Measurements from ENCODE around the gene PDSS2. TPM values are rescaled to one million over a fixed set of nuclear protein-coding genes. Genes with fewer than 3 reads are reported as not detected.
"Not testable (repeated sequence)": the region's sequence is repeated elsewhere in the genome, so short reads cannot be mapped to it uniquely, and the experiment has no call there.

The PDSS2 gene
- total RNA-seq, 1 experiment from 2014 or later: 16.1 TPM

DNA sequence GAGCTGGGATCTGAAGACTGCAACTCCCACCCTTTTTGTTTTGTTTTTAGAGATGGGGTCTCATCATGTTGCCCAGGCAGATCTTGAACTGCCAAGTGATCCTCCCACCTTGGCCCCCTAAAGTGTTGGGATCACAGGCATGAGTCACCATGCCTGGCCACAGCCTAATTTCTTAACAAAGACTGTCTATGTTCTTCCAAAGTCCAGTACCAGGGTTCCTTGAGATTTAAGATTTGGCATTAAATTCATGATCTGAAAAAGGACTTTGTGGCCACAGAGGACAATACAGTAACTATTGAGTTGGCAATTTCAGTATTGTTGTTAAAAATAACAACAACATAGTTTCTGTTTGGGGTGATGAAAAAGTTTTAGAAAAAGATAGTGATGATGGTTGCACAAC lies 315.4 kb downstream of the PDSS2 start:
- CTCF ChIA-PET: no interaction called here
- no peak for DNase-seq (ENCODE audit: low spot score)

DNA sequence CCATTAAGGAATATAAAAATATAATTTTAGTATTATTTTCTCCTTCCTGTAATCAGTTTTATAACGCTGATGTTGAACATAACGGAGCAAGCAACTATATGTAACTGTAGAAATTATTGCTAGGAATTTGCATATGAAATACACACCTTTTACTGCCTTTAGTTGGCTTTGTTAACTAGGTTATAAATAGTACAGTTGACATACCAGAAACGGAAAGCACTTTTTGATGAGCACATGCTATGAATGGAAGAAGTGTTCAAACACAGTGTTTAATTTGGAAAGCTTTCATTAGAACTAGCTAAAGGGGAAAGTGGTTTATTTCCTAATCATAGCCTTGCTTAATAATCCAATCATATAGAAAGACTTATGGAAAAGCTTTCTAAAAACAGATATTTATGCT lies 318.8 kb downstream of the PDSS2 start:
- intact Hi-C loops (cut with micrococcal nuclease; ENCODE audit: unreplicated experiment): no loop called here
- no peak for DNase-seq (ENCODE audit: low spot score)
- Histone ChIP-seq H3K27ac (ENCODE audit: low read depth, low read length, poor library complexity, severe bottlenecking) (no peak overlapping the region), H3K27me3 (replicated peaks; ENCODE audit: insufficient read depth, low read depth, low read length, poor library complexity) (no peaks in the 10 kb centered on the region), H3K9me3 (ENCODE audit: low read depth, low read length, poor library complexity, severe bottlenecking) (no peaks in the 10 kb centered on the region), H3K4me1 (ENCODE audit: insufficient read depth, low read length, poor library complexity, severe bottlenecking) (no peaks in the 10 kb centered on the region), H3K36me3 (ENCODE audit: insufficient read depth, low read length, poor library complexity, severe bottlenecking) (no peaks in the 10 kb centered on the region), H3K4me3 (ENCODE audit: low read depth, low read length, poor library complexity, severe bottlenecking) (no peak overlapping the region)
- CTCF ChIA-PET: no interaction called here
- TF ChIP-seq, protein P1, sequence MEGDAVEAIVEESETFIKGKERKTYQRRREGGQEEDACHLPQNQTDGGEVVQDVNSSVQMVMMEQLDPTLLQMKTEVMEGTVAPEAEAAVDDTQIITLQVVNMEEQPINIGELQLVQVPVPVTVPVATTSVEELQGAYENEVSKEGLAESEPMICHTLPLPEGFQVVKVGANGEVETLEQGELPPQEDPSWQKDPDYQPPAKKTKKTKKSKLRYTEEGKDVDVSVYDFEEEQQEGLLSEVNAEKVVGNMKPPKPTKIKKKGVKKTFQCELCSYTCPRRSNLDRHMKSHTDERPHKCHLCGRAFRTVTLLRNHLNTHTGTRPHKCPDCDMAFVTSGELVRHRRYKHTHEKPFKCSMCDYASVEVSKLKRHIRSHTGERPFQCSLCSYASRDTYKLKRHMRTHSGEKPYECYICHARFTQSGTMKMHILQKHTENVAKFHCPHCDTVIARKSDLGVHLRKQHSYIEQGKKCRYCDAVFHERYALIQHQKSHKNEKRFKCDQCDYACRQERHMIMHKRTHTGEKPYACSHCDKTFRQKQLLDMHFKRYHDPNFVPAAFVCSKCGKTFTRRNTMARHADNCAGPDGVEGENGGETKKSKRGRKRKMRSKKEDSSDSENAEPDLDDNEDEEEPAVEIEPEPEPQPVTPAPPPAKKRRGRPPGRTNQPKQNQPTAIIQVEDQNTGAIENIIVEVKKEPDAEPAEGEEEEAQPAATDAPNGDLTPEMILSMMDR (conservative IDR thresholded peaks at IDR 0.05; ENCODE audit: low read depth, low read length): no peak
- no peak for TF ChIP-seq EZH2 (IDR thresholded peaks at IDR 0.05; ENCODE audit: borderline replicate concordance, low read depth, low read length, poor library complexity, severe bottlenecking)
- POLR2A ChIA-PET (ENCODE audit: low non-redundant PET): no interaction called here
- no TSS peak for BruUV-seq (replicated peaks)

More for the DNA sequence above, 315.4 kb downstream of the PDSS2 start:
- Histone ChIP-seq H3K36me3 (ENCODE audit: insufficient read depth, low read length, poor library complexity, severe bottlenecking) (no peaks in the 10 kb centered on the region), H3K27ac (ENCODE audit: low read depth, low read length, poor library complexity, severe bottlenecking) (no peak overlapping the region), H3K9me3 (ENCODE audit: low read depth, low read length, poor library complexity, severe bottlenecking) (no peaks in the 10 kb centered on the region), H3K4me1 (ENCODE audit: insufficient read depth, low read length, poor library complexity, severe bottlenecking) (no peaks in the 10 kb centered on the region), H3K27me3 (replicated peaks; ENCODE audit: insufficient read depth, low read depth, low read length, poor library complexity) (no peaks in the 10 kb centered on the region), H3K4me3 (ENCODE audit: low read depth, low read length, poor library complexity, severe bottlenecking) (no peak overlapping the region)
- intact Hi-C loops (cut with micrococcal nuclease; ENCODE audit: unreplicated experiment): no loop called here
- no TSS peak for BruUV-seq (replicated peaks)
- POLR2A ChIA-PET (ENCODE audit: low non-redundant PET): no interaction called here
- TF ChIP-seq, protein P1 (conservative IDR thresholded peaks at IDR 0.05; ENCODE audit: low read depth, low read length): no peak
- no peak for TF ChIP-seq EZH2 (IDR thresholded peaks at IDR 0.05; ENCODE audit: borderline replicate concordance, low read depth, low read length, poor library complexity, severe bottlenecking)

DNA sequence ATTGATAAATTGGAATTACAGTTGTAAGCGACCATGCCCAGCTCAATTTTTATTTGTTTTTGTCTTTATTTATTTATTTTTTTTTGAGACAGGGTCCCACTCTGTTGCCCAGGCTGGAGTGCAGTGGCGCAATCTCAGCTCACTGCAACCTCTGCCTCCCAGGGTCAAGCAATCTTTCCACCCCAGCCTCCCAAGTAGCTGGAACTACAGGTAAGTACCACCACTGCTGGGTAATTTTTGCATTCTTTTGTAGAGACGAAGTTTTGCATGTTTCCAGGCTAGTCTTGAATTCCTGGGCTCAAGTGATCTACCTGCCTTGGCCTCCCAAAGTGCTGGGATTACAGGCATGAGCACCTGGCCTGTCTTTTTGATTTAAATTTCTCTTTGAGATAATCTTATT lies 323.0 kb downstream of the PDSS2 start:
- CTCF ChIA-PET; BruUV-seq (replicated peaks); H3K9me3 ChIP-seq (ENCODE audit: low read depth, low read length, poor library complexity, severe bottlenecking); POLR2A ChIA-PET (ENCODE audit: low non-redundant PET); H3K4me1 ChIP-seq (ENCODE audit: insufficient read depth, low read length, poor library complexity, severe bottlenecking); H3K27me3 ChIP-seq (replicated peaks; ENCODE audit: insufficient read depth, low read depth, low read length, poor library complexity); DNase-seq (ENCODE audit: low spot score); H3K36me3 ChIP-seq (ENCODE audit: insufficient read depth, low read length, poor library complexity, severe bottlenecking); H3K27ac ChIP-seq (ENCODE audit: low read depth, low read length, poor library complexity, severe bottlenecking); H3K4me3 ChIP-seq (ENCODE audit: low read depth, low read length, poor library complexity, severe bottlenecking): not testable (repeated sequence)
- intact Hi-C loops (cut with micrococcal nuclease; ENCODE audit: unreplicated experiment): loop anchor here (10.0 kb wide), 1 partner anchor 538 kb away; no protein-coding TSS in a partner anchor

DNA sequence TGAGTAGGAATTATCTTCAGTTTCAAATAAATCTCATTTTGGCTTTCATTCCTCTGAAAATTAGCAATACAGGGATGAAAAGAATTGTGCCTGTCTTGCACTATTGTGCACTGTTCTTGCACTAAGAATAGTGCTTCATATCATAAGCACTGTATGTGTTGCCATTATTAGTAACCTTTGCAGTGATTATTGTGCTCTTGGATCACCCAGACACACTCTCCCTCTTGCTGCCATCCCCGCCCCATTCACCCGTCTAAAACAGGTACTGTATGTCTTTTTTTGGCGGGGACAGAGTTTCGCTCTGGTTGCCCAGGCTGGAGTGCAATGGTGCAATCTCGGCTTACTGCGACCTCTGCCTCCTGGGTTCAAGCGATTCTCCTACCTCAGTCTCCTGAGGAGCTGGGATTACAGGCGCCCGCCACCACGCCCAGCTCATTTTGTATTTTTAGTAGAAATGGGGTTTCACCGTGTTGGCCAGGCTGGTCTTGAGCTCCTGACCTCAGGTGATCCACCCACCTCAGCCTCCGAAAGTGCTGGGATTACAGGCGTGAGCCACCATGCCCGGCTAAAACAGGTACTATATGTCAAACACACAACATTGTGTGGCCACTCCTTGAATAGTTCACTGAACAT lies 324.2 kb downstream of the PDSS2 start:
- H3K36me3 ChIP-seq (ENCODE audit: insufficient read depth, low read length, poor library complexity, severe bottlenecking); H3K4me1 ChIP-seq (ENCODE audit: insufficient read depth, low read length, poor library complexity, severe bottlenecking); BruUV-seq (replicated peaks); H3K9me3 ChIP-seq (ENCODE audit: low read depth, low read length, poor library complexity, severe bottlenecking); H3K27me3 ChIP-seq (replicated peaks; ENCODE audit: insufficient read depth, low read depth, low read length, poor library complexity); H3K4me3 ChIP-seq (ENCODE audit: low read depth, low read length, poor library complexity, severe bottlenecking); POLR2A ChIA-PET (ENCODE audit: low non-redundant PET); H3K27ac ChIP-seq (ENCODE audit: low read depth, low read length, poor library complexity, severe bottlenecking); CTCF ChIA-PET; DNase-seq (ENCODE audit: low spot score): not testable (repeated sequence)
- intact Hi-C loops (cut with micrococcal nuclease; ENCODE audit: unreplicated experiment): loop anchor here (10.0 kb wide), 1 partner anchor 540 kb away; no protein-coding TSS in a partner anchor
